Right kidney (tissue), 1 donor: ENCODE measurements around the gene GRIA3.
"Not testable (repeated sequence)": the region's sequence is repeated elsewhere in the genome, so short reads cannot be mapped to it uniquely, and the experiment has no call there.

Experiments
- DNase-seq: peaks from one replicate; pipeline ENCODE4 v3.0.0-alpha.2; 2016

GRIA3 gene

GRCh38 chrX:123475068-123475724 is 291.1 kb downstream of the GRIA3 start:
- no peak for DNase-seq

GRCh38 chrX:123476611-123477219 is 292.6 kb downstream of the GRIA3 start:
- DNase-seq, result no peak

GRCh38 chrX:123477673-123478072 is 293.6 kb downstream of the GRIA3 start:
- no peak for DNase-seq

- DNase-seq, result no peak
These were observed 298.1 kb downstream of the GRIA3 start for GRCh38 chrX:123481913-123482851.

GRCh38 chrX:123486297-123486696 is 302.2 kb downstream of the GRIA3 start:
- DNase-seq, result no peak

GRCh38 chrX:123487236-123487635 is 303.2 kb downstream of the GRIA3 start:
- DNase-seq, result no peak

- no peak for DNase-seq
These were observed 303.6 kb downstream of the GRIA3 start for GRCh38 chrX:123487669-123488068.

- no peak for DNase-seq
These were observed 304.9 kb downstream of the GRIA3 start for GRCh38 chrX:123489011-123489410.

- no peak for DNase-seq
These were observed 309.8 kb downstream of the GRIA3 start for GRCh38 chrX:123493857-123494256.

- DNase-seq, result no peak
These were observed 315.7 kb downstream of the GRIA3 start for GRCh38 chrX:123499787-123500186.

- DNase-seq, result no peak
These were observed 320.0 kb downstream of the GRIA3 start for GRCh38 chrX:123504047-123504446.

GRCh38 chrX:123504630-123505270 is 320.7 kb downstream of the GRIA3 start:
- DNase-seq, result no peak

- DNase-seq, result no peak
These were observed 329.7 kb downstream of the GRIA3 start for GRCh38 chrX:123513585-123514278.

GRCh38 chrX:123514279-123514640 is 330.2 kb downstream of the GRIA3 start:
- DNase-seq, result not testable (repeated sequence)

- no peak for DNase-seq
These were observed 334.7 kb downstream of the GRIA3 start for GRCh38 chrX:123518791-123519190.

GRCh38 chrX:123525123-123525725 is 341.1 kb downstream of the GRIA3 start:
- DNase-seq, result no peak

- not testable (repeated sequence) for DNase-seq
These were observed 346.6 kb downstream of the GRIA3 start for GRCh38 chrX:123530726-123531125.
